Activated CD8-positive, alpha-beta memory T cell treated with anti-CD3 and anti-CD28 coated beads, Interleukin-2, amount 50 U/mL, for 1 hour (primary cell): Measurements from ENCODE around the gene ACIN1.
"Not testable (repeated sequence)": the region's sequence is repeated elsewhere in the genome, so short reads cannot be mapped to it uniquely, and the experiment has no call there.

Source experiments
- DNase-seq: peaks from one replicate; pipeline ENCODE4 v3.0.0-alpha.2; 2020; ENCODE audit errors: extremely low read depth

Gene ACIN1

GRCh38 chr14:23122086-23122485, 27.1 kb upstream of the ACIN1 start:
- no peak for DNase-seq

- no peak for DNase-seq
Observed at GRCh38 chr14:23121361-23121771, 26.4 kb upstream of the ACIN1 start.

GRCh38 chr14:23120541-23121251, 25.8 kb upstream of the ACIN1 start:
- peak; percentile 54 for DNase-seq

- DNase-seq: no peak
Observed at GRCh38 chr14:23119363-23120327, 24.7 kb upstream of the ACIN1 start.

- no peak for DNase-seq
Observed at GRCh38 chr14:23118506-23119362, 23.8 kb upstream of the ACIN1 start, which contains the start of gene CEBPE. Gene CEBPE (minus strand): TSS chr14:23119255. CDS start chr14:23119091, 164 bp downstream.

- no peak for DNase-seq
Observed at GRCh38 chr14:23117371-23118020, 22.6 kb upstream of the ACIN1 start.

GRCh38 chr14:23115918-23116317, 21.0 kb upstream of the ACIN1 start:
- no peak for DNase-seq

- DNase-seq: no peak
Observed at GRCh38 chr14:23115039-23115731, 20.2 kb upstream of the ACIN1 start.

GRCh38 chr14:23114669-23115038, 19.7 kb upstream of the ACIN1 start:
- DNase-seq: no peak

GRCh38 chr14:23114120-23114458, 19.2 kb upstream of the ACIN1 start:
- DNase-seq: no peak

- DNase-seq: no peak
Observed at GRCh38 chr14:23113431-23114119, 18.6 kb upstream of the ACIN1 start.

- no peak for DNase-seq
Observed at GRCh38 chr14:23112359-23113178, 17.6 kb upstream of the ACIN1 start.

GRCh38 chr14:23110579-23111365, 15.8 kb upstream of the ACIN1 start:
- no peak for DNase-seq

- no peak for DNase-seq
Observed at GRCh38 chr14:23109769-23110168, 14.8 kb upstream of the ACIN1 start.

- not testable (repeated sequence) for DNase-seq
Observed at GRCh38 chr14:23108169-23108568, 13.2 kb upstream of the ACIN1 start.

- not testable (repeated sequence) for DNase-seq
Observed at GRCh38 chr14:23107620-23108019, 12.7 kb upstream of the ACIN1 start.

GRCh38 chr14:23106747-23107045, 11.8 kb upstream of the ACIN1 start:
- no peak for DNase-seq

- DNase-seq: no peak
Observed at GRCh38 chr14:23105348-23105824, 10.4 kb upstream of the ACIN1 start.
